GM21786 (cell line): ENCODE measurements around the gene OR2D3.
"Not testable (repeated sequence)": the region's sequence is repeated elsewhere in the genome, so short reads cannot be mapped to it uniquely, and the experiment has no call there.

Experiments
- ATAC-seq: cut with Tn5 transposase; IDR thresholded peaks from one replicate; pipeline ENCODE4 v1.9.1; 2021; ENCODE audit not compliant: unreplicated experiment

Gene OR2D3

DNA sequence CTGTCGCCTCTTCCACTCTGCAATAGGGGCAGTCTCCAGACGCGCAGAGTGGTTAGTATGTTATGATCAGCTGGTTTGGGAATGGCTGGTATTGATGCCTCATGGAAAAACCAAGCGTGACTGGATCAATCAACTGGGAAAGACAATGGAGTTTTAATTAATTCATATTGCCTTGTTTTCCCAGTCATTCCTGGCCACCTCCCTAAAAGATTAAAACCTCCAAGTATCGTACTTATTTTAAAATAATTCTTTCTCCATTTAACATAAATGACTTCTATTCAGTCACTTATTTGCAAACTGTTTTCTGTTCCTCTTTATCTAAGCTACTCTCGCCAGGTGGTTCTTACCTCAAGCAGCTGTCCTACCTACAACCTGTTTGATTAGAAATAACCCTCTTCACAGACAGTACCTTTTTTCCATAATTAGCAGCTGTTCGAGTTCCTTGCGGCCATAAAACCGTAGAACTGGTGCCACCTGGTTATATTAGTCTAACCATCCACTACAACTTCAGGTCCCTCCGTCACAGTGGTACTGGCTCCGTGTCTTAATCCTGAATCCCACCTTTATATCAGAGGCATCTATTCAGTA lies 6.3 kb downstream of the OR2D3 start:
- ATAC-seq: peak; percentile 72

DNA sequence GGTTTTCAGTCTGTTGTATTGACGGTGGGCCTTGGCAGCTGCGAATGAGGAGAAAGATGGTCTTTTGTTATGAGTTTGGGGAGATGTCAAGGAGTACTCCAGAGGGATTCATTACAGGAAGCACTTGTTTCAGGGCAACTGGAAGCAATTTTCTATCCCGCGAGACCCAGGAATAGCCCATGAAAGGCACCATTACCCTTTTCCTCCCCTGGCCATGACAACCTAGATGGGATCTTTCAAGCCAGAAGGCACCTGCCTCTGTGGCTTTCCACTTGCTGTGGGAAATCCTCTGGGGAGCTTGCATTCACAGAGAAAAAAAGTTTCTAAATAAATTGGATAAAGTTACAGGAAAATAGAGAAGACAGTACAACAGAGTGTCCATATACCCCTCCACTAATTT lies 8.1 kb downstream of the OR2D3 start:
- no peak for ATAC-seq

- ATAC-seq: no peak
Measured at GRCh38 chr11:6931146-6931713, 10.4 kb downstream of the OR2D3 start.

DNA sequence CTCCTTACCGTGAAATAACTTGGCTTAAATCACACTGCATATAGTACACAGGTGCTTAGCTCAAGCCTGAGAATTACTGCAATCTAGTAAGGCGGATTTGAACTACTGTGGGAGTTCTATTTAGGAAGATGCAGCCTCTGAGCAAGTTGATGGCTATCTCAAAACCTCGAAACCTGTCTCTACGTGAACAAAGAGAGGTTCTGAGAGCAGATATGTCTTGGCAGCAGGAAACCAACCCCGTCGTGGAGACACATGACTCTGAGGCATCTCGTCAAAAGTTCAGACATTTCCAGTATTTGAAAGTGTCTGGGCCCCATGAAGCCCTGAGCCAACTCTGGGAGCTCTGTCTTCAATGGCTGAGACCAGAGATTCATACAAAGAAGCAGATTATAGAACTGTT lies 11.3 kb downstream of the OR2D3 start:
- no peak for ATAC-seq

- ATAC-seq: peak; percentile 40
Measured at GRCh38 chr11:6941970-6942369, 21.2 kb downstream of the OR2D3 start.

GRCh38 chr11:6943131-6943530 lies 22.3 kb downstream of the OR2D3 start:
- no peak for ATAC-seq

- ATAC-seq: not testable (repeated sequence)
Measured at GRCh38 chr11:6954248-6954647, 33.4 kb downstream of the OR2D3 start.

- ATAC-seq: no peak
Measured at GRCh38 chr11:6962141-6962540, 41.3 kb downstream of the OR2D3 start.

GRCh38 chr11:6962673-6963072 lies 41.9 kb downstream of the OR2D3 start:
- no peak for ATAC-seq

DNA sequence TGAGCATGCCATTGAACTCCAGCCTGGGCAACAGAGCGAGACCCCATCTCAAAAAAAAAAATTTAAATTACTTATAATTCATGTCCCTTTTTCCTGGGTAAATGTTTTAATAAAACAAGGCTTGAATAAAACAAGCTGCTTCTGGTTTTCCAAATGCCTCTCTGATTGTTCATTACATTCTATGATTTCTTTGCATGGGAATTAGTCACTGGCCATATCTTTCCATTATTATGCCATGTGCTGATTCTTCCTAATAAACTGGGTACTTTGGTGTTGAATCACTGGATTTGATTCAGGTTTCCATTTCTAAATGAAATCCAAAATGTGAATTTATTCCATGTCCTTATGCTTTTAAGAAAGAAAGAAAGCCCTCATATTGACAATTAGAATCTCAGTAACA lies 48.0 kb downstream of the OR2D3 start:
- no peak for ATAC-seq

GRCh38 chr11:6969854-6970253 lies 49.1 kb downstream of the OR2D3 start:
- not testable (repeated sequence) for ATAC-seq
